GM06990 (cell line): Measurements from ENCODE around the gene SETD7.

Experiments used
- DNase-seq: peaks from one replicate; pipeline ENCODE4 v3.0.0-alpha.2; 2011; ENCODE audit not compliant: insufficient read length; ENCODE audit errors: extremely low read depth
- H3K27me3 ChIP-seq: replicated peaks from 2 replicates; pipeline ENCODE4 v1.6.0; 2011; ENCODE audit warnings: low read length; ENCODE audit not compliant: control insufficient read depth, insufficient read depth
- H3K36me3 ChIP-seq: 2 replicates; pipeline ENCODE4 v1.5.1; 2011; ENCODE audit warnings: low read length; ENCODE audit not compliant: control insufficient read depth, insufficient read depth
- H3K4me3 ChIP-seq: replicated peaks from 2 replicates; pipeline ENCODE4 v1.5.1; 2011; ENCODE audit warnings: low read depth, mild to moderate bottlenecking, control low read depth, low read length
- TF ChIP-seq, protein P1 (sequence below): IDR thresholded peaks from 2 replicates; pipeline ENCODE4 v1.5.1; 2011; ENCODE audit warnings: low read length, control low read depth, mild to moderate bottlenecking, inconsistent platforms; ENCODE audit not compliant: insufficient read depth, poor library complexity, severe bottlenecking

SETD7 gene

DNA sequence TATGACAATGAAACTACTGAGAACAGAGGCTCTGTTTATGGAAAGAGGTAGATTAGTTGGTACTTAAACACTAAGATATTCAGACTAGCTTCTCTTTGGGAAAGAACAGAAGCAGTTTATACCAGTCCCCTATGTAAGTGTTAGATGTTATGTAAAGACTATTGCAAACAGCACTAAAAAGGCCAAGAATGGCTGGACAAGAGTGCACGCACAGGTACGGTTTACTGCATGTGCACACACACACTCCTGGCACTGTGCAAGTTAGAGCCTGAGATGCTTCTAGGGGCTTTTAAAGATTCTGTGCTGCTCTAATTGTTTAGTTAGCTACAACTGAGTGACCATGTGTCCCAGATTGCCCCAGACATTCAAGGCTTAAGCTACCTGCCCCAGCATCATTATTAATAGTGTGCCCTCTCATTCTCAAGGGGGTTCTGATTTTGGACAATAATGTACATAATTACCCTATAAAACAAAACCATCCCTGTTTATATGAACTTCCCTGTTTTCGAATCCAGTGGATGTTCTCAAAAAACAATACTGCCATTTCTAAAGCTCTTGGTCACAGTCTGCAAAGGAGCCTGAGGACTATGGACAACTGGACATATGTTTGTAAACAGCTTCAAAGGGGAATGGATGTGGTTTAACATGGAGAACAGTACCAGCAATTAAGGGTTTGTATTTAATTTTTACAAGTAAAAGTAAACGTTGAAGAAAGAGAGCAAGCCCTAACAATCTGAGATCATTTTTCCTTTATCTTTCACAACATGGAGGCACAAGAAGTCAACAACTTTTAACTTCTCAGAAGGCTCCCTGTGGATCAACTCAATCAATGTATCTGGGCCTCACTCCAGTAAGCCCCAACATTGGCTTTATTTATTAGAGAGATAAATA, 2.0 kb downstream of the SETD7 start:
- no peak overlapping the region for H3K4me3 ChIP-seq
- no peak for DNase-seq
- no peaks in the 10 kb centered on the region for H3K36me3 ChIP-seq
- peaks cover 7% of the 10 kb centered on the region for H3K27me3 ChIP-seq
- TF ChIP-seq, protein P1, sequence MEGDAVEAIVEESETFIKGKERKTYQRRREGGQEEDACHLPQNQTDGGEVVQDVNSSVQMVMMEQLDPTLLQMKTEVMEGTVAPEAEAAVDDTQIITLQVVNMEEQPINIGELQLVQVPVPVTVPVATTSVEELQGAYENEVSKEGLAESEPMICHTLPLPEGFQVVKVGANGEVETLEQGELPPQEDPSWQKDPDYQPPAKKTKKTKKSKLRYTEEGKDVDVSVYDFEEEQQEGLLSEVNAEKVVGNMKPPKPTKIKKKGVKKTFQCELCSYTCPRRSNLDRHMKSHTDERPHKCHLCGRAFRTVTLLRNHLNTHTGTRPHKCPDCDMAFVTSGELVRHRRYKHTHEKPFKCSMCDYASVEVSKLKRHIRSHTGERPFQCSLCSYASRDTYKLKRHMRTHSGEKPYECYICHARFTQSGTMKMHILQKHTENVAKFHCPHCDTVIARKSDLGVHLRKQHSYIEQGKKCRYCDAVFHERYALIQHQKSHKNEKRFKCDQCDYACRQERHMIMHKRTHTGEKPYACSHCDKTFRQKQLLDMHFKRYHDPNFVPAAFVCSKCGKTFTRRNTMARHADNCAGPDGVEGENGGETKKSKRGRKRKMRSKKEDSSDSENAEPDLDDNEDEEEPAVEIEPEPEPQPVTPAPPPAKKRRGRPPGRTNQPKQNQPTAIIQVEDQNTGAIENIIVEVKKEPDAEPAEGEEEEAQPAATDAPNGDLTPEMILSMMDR, result no peak

DNA sequence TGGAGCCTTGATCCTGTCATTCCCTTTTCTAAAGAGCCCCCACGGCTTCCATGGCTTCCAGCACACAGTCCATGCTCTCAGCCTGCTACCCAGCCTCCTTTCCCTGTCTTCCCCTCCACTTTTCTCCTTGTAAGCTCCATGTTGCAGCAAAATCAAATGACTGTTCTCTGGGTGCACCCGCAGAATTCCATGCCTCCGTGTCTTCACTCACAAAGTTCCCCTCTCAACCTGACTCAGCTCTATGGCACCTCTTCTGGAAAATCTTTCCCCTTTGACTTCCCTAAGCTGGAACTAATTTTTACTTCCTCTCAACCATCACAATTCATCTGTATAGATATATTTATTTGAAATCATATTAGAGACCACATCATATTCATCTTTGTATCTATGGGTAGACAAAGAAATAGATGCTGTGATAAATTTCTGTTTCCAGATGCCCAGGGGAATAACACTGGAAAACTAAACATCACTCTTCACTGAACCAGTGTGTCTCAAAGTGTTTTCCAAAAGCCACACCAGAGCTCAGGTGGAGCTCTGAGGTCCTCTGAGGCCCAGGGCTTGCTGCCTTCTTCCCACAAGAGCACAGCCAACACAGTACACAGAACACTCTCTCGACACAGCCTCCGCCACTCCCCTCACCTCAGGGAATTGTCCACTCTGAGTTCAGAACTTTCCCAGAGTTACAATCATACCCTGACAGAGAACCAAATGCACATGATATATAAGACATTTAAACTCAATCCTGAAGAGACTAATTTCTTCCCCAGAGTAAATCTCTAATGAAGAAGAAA, 3.3 kb downstream of the SETD7 start:
- no peaks in the 10 kb centered on the region for H3K36me3 ChIP-seq
- no peak for DNase-seq
- no peak overlapping the region for H3K4me3 ChIP-seq
- TF ChIP-seq, protein P1, result no peak
- H3K27me3 ChIP-seq, result peaks cover 5% of the 10 kb centered on the region

DNA sequence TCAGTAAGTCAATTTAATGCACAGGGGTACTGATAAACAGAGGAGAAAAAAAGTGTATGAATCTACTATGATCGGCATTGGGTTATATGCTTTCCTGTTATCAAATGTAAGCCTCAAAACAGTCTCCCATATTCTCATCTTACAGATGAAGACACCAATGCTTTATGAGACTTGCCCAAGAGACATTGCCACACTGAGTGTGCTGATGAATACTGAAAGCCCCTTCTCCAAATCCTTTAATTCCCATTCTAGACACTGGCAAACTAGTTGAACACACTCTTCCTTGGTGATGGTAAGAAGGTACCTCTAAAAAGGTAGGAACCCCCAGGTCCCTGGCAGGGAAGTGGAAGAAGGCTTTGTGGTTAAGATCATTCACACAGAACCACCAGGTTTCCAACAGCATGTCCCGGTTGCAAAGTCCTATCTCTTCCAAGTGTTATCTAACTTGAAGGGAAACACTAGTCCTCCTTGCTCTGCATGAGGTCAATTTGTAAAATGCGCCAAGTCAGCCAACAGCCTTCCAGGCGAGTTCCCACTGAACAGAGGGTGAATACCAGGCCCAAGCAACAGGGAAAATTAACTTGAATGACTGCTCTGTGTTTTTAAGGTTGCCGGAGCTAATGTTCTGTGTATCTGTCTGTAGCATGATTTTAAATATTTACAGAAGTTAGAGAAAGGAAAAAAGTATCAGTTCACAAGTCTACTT, 5.1 kb downstream of the SETD7 start:
- Histone ChIP-seq H3K27me3 (no peaks in the 10 kb centered on the region; the same call in 1 of the 2 replicates), H3K4me3 (no peak overlapping the region), H3K36me3 (no peaks in the 10 kb centered on the region)
- TF ChIP-seq, protein P1, result no peak
- DNase-seq, result no peak

DNA sequence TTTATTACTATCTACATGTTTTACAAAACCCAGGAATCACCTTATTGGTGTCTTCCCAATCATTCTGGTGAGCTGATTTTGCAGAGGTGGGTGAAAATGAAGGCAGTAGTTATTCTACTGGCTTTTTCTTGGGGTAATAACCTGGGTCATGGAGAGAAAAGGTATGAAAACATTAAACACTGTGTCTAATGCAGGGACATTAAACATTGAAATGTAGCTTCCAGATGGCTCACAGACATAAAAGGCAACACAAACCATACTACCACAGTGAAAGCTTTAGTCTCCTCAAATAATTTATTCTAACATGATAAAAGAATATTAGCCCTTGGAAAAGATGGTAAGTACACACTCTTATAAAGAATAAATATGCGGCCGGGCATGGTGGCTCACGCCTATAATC, 8.0 kb downstream of the SETD7 start:
- Histone ChIP-seq H3K27me3 (no peaks in the 10 kb centered on the region; the same call in none of the 2 replicates), H3K4me3 (no peak overlapping the region), H3K36me3 (no peaks in the 10 kb centered on the region)
- DNase-seq, result no peak
- TF ChIP-seq, protein P1, result no peak

DNA sequence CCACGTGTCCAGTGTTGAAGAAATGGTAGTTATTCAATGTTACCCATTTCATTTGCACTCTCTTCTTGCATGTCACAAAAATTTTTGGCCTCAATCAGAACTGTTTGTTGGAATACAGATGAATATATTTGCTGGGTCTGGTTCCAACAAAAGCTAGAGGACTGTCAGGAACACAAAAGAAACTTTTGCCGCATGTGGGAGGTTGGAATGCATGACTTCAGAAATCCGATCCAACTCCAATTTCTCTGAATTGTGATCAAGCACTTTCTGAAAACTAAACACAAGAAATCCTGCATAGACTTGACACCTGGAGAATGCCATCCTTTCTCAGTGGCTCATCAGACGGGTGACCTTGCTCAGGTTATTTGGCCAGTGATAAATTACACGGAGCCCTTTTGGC, 15.4 kb downstream of the SETD7 start:
- Histone ChIP-seq H3K4me3 (no peak overlapping the region), H3K27me3 (no peaks in the 10 kb centered on the region; the same call in 1 of the 2 replicates), H3K36me3 (no peaks in the 10 kb centered on the region)
- TF ChIP-seq, protein P1, result no peak
- DNase-seq, result no peak
